ENCODE results near the gene AP1G2.

The AP1G2 gene

GRCh38 chr14:23570806-23571483 lies 3.4 kb upstream of the AP1G2 start:
- TF ChIP-seq, protein P1, sequence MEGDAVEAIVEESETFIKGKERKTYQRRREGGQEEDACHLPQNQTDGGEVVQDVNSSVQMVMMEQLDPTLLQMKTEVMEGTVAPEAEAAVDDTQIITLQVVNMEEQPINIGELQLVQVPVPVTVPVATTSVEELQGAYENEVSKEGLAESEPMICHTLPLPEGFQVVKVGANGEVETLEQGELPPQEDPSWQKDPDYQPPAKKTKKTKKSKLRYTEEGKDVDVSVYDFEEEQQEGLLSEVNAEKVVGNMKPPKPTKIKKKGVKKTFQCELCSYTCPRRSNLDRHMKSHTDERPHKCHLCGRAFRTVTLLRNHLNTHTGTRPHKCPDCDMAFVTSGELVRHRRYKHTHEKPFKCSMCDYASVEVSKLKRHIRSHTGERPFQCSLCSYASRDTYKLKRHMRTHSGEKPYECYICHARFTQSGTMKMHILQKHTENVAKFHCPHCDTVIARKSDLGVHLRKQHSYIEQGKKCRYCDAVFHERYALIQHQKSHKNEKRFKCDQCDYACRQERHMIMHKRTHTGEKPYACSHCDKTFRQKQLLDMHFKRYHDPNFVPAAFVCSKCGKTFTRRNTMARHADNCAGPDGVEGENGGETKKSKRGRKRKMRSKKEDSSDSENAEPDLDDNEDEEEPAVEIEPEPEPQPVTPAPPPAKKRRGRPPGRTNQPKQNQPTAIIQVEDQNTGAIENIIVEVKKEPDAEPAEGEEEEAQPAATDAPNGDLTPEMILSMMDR (IDR thresholded peaks at IDR 0.05) = no peak

DNA sequence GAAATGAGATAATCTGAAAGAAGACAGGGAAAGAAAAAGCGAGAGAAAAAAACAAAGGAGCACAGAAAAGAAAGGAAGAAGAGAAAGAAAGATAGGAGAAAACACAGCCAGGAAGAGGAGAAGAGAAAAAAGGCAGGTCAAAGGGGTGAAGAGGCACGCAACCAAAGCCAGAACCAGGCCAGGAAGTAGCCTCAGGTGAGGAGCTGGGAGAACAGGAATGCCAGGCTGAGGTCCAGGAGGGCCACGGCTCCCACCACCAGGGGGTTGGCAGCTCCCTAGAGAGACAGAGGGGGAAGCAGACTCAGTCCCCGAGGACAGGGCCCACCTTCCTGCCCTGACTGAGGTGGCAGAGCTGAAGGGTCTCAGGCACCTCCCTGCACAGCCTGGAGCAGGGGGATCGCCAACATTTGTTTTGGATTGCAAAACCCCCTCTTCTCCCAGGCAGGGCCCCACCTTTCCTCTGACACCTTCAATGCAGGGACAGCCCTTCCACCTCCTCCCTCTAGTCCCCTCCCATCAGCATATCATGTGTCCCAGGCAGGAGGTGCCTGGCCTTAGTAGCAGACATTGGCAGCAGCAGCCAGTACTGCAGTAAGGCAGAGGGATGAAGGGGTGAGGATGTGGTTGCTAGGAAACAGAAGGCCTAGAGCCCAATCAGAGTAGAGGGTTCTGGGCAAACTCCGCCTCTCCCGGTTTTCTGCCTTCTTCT lies 2.0 kb upstream of the AP1G2 start:
- TF ChIP-seq, protein P1 (IDR thresholded peaks at IDR 0.05) = no peak

DNA sequence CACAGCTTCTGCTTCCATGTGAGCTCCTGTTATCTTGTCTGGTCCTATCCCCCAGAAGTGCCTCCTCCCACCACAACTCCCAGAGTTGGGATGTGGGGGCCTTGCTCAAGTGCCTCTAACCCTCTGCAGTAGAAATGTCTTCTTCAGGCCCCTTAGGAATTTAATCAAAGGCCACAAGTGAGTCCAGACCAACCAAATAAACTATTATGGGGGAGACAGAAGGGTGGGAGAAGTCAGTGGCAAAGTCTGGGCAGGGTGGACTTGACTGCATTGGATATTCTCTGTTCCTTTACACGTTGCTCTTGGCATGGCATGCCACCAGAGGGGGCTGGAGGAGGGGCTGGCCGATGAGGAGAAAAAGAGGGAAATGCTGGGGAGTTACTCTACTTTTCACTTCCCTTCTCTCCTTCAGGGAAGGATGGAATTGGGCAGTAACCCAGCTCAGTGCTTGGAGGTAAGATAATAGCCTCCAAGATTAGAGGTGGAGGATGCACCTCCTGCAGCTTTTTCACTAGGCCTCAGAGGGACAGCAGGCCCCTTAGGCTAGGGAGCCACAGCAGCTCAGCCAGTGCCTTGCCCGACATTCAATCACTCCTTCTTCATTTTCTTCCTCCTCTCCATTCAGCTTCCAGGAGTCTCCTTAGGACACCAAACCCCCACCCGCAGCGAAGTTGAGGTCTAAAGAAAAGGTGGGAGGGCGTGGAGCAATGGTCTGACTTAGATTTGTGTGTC lies 1.2 kb upstream of the AP1G2 start:
- TF ChIP-seq, protein P1 (IDR thresholded peaks at IDR 0.05) = peak; percentile 13; the same call in 1 of the 2 replicates

DNA sequence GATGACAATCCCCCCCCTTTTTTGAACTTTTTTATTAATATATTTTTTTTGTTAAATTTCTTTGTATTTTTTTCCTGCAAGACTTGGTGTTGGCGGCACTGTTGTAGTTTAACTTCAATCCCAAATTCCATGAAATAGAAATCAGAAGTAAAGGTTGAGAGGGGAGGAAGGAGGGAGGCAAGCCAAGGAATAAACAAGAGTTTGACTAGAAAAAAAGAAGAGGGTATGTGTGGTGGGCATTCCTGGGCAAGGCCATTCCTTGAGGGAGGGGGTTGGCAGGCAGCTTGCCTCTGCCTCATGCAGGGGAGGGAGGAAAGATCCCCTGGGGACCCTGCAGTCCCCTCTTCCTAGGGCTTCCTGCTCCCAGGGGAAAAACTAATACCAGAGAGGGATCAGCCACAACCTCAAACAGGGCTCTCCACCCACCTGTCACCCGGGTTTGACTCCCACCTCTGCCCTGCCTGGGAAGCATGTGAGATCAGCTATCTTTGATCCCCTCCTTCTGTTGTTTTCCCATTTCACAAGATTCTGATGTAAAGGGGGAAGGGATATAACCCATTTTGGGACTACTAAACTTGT lies 519 bp upstream of the AP1G2 start:
- TF ChIP-seq, protein P1 (IDR thresholded peaks at IDR 0.05) = no peak

DNA sequence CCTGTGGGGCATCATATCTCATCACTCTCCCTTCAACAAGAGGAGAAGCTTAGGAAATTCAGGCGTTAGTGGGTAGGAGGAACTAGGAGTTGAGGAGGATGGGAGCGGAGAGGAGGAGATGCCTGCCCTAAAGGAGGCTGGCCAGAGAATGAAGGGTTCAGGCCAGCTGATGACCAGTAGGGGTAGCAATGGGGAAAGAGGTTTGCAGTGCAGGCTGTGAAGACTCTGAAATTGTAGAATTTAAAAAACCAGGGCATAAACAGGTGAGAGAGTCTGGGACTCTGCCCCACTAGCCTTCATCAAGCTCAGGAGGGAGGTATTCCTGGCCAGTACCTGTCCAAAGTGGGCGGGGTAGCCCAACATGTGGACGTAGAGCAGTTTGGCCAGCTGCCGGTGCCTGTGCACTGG lies 809 bp downstream of the AP1G2 start:
- TF ChIP-seq, protein P1 (IDR thresholded peaks at IDR 0.05) = no peak

DNA sequence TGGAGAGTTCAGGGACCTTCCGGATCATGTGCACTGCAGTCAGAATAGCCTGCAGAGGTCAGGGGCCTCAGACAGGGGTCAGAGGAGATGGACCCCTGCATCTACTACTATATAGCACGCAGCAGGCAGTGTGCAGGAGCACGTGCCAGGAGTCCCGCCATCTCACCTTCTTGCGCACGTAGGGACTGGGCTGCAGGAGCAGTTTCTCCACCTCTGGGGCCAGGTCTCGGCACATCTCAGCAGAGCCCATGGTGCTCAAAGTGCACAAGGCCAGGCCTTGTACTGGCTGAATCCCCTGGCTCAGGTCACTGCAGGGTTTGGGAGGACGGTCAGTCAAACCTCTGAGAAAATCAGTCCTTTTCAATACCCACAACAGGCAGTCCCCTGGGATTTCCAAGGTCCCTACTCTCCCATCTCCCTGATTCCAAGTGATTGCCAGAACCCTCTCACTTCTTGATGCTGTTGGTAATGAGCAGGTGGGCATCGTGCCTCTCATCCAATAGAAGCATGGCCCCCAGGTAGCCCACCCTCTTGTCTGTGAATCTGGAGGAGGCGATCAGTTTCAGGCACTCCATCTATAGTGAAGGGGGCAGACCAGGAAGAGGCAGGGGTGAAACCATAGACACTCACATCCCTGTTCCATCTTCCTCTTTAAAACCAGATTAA lies 1.3 kb downstream of the AP1G2 start:
- TF ChIP-seq, protein P1 (IDR thresholded peaks at IDR 0.05) = no peak

DNA sequence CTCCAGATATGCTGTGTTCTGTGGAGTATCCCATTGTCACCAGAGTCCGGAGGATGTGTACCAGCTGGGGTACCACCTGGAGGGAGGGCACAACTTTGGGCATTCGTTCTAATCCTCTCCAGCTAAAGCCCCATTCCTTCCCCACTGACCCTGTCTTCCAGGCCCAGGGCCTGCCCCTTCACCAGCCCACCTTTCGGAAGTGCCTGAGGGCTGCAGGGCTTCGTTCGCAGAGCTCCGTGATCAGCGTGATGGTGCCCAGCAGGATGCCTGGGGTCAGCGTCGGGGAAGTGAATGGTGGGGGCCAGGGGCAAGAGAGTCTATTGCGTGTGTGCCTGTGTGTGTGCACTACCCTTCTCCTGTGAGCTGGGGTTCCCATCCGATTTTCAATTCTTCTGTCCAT lies 2.0 kb downstream of the AP1G2 start:
- TF ChIP-seq, protein P1 (IDR thresholded peaks at IDR 0.05) = no peak
